HepG2 (cell line): ENCODE data around the gene ATP2A2. TPM values are rescaled to one million over a fixed set of nuclear protein-coding genes. Genes with fewer than 3 reads are reported as not detected.

ENCODE experiments used
- AGO2 ChIP-seq: fragments of 200-400 bp; formaldehyde crosslinking; optimal IDR thresholded peaks from 2 replicates; pipeline ENCODE3; 2017; ENCODE audit warnings: mild to moderate bottlenecking, low read depth, low read length, moderate library complexity
- ASH2L ChIP-seq: fragments of 300-600, 200-600 bp; sonication (generic); IDR thresholded peaks from 2 replicates; pipeline ENCODE4 v1.7.0; 2017; ENCODE audit warnings: low read depth, mild to moderate bottlenecking, moderate library complexity, mixed read lengths, low read length; ENCODE audit not compliant: insufficient read length
- FOXA3 ChIP-seq: IDR thresholded peaks from 2 replicates; pipeline ENCODE4 v1.6.1; 2016; ENCODE audit warnings: missing genetic modification reagents, missing compliant biosample characterization
- HDAC1 ChIP-seq: sonication (generic); formaldehyde crosslinking; IDR thresholded peaks from 2 replicates; pipeline ENCODE4 v1.5.1; 2020; ENCODE audit warnings: mild to moderate bottlenecking, missing genetic modification reagents
- HIVEP1 ChIP-seq: sonication (generic); formaldehyde crosslinking; IDR thresholded peaks from 2 replicates; pipeline ENCODE4 v1.4.0; 2020; ENCODE audit warnings: mild to moderate bottlenecking, missing genetic modification reagents
- KLF12 ChIP-seq: sonication (generic); formaldehyde crosslinking; IDR thresholded peaks from 2 replicates; pipeline ENCODE4 v1.4.0; 2020; ENCODE audit warnings: missing genetic modification reagents, borderline replicate concordance
- LCORL ChIP-seq, 2 experiments: fragments of 450-650 bp in 1 of 2; sonication (generic) in 1 of 2; formaldehyde crosslinking in 1 of 2; IDR thresholded peaks; 2 replicates each; pipeline versions ENCODE4 v1.5.0 to v1.6.1; 2017 to 2020; ENCODE audit warnings: antibody characterized with exemption in 1 of 2, missing genetic modification reagents in 1 of 2
- PLRG1 ChIP-seq: fragments of 450-650 bp; conservative IDR thresholded peaks from 2 replicates; pipeline ENCODE4 v1.6.1; 2016
- RCOR2 ChIP-seq: IDR thresholded peaks from 2 replicates; pipeline ENCODE4 v1.6.1; 2016; ENCODE audit warnings: missing biosample characterization, missing genetic modification reagents
- ZNF780A ChIP-seq: sonication (generic); formaldehyde crosslinking; IDR thresholded peaks from 2 replicates; pipeline ENCODE4 v1.8.0; 2022; ENCODE audit warnings: mild to moderate bottlenecking, missing genetic modification reagents, moderate library complexity
- ZNF839 ChIP-seq: sonication (generic); formaldehyde crosslinking; IDR thresholded peaks from 2 replicates; pipeline ENCODE4 v1.4.0; 2020; ENCODE audit warnings: missing genetic modification reagents, mild to moderate bottlenecking, borderline replicate concordance
- polyA plus RNA-seq, 8 experiments: library from polyadenylated mRNA; depleted of rRNA in 3 of 8; stranded (reverse) in 7 of 8; unstranded in 1 of 8; fragments of >200 nt; fragmentation: Illumina TruSeq in 4 of 8; extraction: Trizol in 4 of 8; gene quantifications; 2 replicates each; pipeline versions ENCODE4 v1.2.1 to v1.2.3, GENCODE V29; 2011 to 2016; ENCODE audit warnings: low read depth in 4 of 8, missing spikeins in 1 of 8, mixed read lengths in 1 of 8; ENCODE audit not compliant: insufficient read depth in 1 of 8
- total RNA-seq, 5 experiments: library from RNA; depleted of rRNA; stranded (reverse); fragments of >200 nt; fragmentation: Illumina TruSeq; extraction: Trizol; gene quantifications; 2 replicates each; pipeline ENCODE4 v1.2.3, GENCODE V29; 2016; ENCODE audit warnings: low read depth in 1 of 5
- TF ChIP-seq, protein P1 (sequence below): IDR thresholded peaks from 2 replicates; pipeline ENCODE4 v1.6.1; 2016; ENCODE audit warnings: missing compliant biosample characterization, missing genetic modification reagents, borderline replicate concordance
- TF ChIP-seq, protein P2 (sequence below): conservative IDR thresholded peaks from 2 replicates; pipeline ENCODE4 v1.6.1; 2018; ENCODE audit warnings: missing genetic modification reagents
- TF ChIP-seq, protein P3 (sequence below): IDR thresholded peaks from 2 replicates; pipeline ENCODE4 v1.6.1; 2016; ENCODE audit warnings: missing genetic modification reagents, missing compliant biosample characterization
- TF ChIP-seq, protein P4 (sequence below): IDR thresholded peaks from 2 replicates; pipeline ENCODE4 v1.6.1; 2018; ENCODE audit warnings: missing genetic modification reagents
- TF ChIP-seq, protein P5 (sequence below): IDR thresholded peaks from 2 replicates; pipeline ENCODE4 v1.6.1; 2012; ENCODE audit warnings: inconsistent platforms
- TF ChIP-seq, protein P6 (sequence below): sonication (generic); formaldehyde crosslinking; IDR thresholded peaks from 2 replicates; pipeline ENCODE4 v1.9.0; 2021; ENCODE audit warnings: missing genetic modification reagents, borderline replicate concordance
- TF ChIP-seq, protein P7 (sequence below): sonication (generic); formaldehyde crosslinking; IDR thresholded peaks from 2 replicates; pipeline ENCODE4 v1.4.0; 2020; ENCODE audit warnings: missing genetic modification reagents
- TF ChIP-seq, protein P8 (sequence below): sonication (generic); formaldehyde crosslinking; IDR thresholded peaks from 2 replicates; pipeline ENCODE4 v1.8.0; 2023; ENCODE audit warnings: mild to moderate bottlenecking, missing genetic modification reagents

ATP2A2 gene
- total and polyA plus RNA-seq, 2 of the 13 experiments (the other 11 are each of a cell fraction or from before 2014, with no cell fraction given): 35.4 to 85.5 TPM

DNA sequence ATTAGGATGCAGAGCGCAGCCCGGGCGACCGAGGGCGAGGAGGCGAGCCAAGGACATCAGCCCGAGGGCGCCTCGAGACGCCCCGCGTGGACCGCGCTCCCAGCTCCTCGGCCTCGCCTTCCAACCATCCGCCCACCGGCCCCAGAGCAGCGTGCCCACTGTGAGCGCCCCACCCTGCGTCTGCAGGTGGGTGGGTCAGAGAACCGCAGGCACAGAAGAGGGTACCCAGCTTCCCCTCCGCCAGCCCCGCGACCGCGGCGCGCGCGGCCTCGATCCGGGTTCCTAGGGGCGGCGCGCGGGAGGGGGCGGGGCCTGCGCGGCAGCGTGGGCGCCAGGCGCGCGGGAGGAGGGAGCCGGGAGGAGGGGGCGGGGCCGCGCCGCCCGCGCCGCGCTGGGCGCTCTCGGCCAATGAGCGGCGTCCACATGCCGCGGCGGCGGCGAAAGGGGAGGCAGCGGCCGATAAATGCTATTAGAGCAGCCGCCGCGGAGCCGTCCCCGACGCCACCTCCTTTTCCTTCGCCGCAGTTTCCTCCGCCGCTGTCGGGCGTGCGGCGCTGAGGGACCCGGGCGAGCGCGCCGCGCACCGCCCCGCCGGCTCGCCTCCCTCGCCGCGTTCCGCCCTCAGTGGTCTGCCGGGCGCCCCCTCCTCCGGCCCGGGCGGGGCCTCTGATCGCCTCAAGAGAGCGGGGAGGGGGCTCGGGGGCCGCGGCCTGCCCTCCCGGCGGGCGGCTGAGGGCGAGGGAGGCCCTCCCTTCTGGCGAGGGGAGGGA, at the start of gene ATP2A2 (continued):
- TF ChIP-seq, protein P1, sequence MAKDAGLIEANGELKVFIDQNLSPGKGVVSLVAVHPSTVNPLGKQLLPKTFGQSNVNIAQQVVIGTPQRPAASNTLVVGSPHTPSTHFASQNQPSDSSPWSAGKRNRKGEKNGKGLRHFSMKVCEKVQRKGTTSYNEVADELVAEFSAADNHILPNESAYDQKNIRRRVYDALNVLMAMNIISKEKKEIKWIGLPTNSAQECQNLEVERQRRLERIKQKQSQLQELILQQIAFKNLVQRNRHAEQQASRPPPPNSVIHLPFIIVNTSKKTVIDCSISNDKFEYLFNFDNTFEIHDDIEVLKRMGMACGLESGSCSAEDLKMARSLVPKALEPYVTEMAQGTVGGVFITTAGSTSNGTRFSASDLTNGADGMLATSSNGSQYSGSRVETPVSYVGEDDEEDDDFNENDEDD (CRISPR knock-in tag): no peak
- TF ChIP-seq, protein P2, sequence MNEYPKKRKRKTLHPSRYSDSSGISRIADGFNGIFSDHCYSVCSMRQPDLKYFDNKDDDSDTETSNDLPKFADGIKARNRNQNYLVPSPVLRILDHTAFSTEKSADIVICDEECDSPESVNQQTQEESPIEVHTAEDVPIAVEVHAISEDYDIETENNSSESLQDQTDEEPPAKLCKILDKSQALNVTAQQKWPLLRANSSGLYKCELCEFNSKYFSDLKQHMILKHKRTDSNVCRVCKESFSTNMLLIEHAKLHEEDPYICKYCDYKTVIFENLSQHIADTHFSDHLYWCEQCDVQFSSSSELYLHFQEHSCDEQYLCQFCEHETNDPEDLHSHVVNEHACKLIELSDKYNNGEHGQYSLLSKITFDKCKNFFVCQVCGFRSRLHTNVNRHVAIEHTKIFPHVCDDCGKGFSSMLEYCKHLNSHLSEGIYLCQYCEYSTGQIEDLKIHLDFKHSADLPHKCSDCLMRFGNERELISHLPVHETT (CRISPR knock-in tag): 0 out of 2 replicates have a peak, but pooled peaks have one; percentile 27
- TF ChIP-seq LCORL (IDR thresholded peaks at IDR 0.05) (no peak), LCORL (CRISPR knock-in tag; IDR thresholded peaks at IDR 0.05) (peak; percentile 31; the same call in 1 of the 2 replicates), RCOR2 (CRISPR knock-in tag) (no peak), HIVEP1 (peak; percentile 61; the same call in 1 of the 2 replicates), HDAC1 (CRISPR knock-in tag) (peak; percentile 49; the same call in 1 of the 2 replicates), ASH2L (peak; percentile 66), AGO2 (peak; percentile 72), PLRG1 (no peak), KLF12 (CRISPR knock-in tag) (peak; percentile 36; the same call in 1 of the 2 replicates), FOXA3 (CRISPR knock-in tag) (0 out of 2 replicates have a peak, but pooled peaks have one; percentile 14), ZNF780A (peak; percentile 60; the same call in 1 of the 2 replicates), ZNF839 (CRISPR knock-in tag) (no peak)
- TF ChIP-seq, protein P3, sequence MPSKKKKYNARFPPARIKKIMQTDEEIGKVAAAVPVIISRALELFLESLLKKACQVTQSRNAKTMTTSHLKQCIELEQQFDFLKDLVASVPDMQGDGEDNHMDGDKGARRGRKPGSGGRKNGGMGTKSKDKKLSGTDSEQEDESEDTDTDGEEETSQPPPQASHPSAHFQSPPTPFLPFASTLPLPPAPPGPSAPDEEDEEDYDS (CRISPR knock-in tag): peak; percentile 83
- TF ChIP-seq, protein P4, sequence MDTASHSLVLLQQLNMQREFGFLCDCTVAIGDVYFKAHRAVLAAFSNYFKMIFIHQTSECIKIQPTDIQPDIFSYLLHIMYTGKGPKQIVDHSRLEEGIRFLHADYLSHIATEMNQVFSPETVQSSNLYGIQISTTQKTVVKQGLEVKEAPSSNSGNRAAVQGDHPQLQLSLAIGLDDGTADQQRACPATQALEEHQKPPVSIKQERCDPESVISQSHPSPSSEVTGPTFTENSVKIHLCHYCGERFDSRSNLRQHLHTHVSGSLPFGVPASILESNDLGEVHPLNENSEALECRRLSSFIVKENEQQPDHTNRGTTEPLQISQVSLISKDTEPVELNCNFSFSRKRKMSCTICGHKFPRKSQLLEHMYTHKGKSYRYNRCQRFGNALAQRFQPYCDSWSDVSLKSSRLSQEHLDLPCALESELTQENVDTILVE (CRISPR knock-in tag): no peak
- TF ChIP-seq, protein P5, sequence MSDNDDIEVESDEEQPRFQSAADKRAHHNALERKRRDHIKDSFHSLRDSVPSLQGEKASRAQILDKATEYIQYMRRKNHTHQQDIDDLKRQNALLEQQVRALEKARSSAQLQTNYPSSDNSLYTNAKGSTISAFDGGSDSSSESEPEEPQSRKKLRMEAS: peak; percentile 60
- TF ChIP-seq, protein P6, sequence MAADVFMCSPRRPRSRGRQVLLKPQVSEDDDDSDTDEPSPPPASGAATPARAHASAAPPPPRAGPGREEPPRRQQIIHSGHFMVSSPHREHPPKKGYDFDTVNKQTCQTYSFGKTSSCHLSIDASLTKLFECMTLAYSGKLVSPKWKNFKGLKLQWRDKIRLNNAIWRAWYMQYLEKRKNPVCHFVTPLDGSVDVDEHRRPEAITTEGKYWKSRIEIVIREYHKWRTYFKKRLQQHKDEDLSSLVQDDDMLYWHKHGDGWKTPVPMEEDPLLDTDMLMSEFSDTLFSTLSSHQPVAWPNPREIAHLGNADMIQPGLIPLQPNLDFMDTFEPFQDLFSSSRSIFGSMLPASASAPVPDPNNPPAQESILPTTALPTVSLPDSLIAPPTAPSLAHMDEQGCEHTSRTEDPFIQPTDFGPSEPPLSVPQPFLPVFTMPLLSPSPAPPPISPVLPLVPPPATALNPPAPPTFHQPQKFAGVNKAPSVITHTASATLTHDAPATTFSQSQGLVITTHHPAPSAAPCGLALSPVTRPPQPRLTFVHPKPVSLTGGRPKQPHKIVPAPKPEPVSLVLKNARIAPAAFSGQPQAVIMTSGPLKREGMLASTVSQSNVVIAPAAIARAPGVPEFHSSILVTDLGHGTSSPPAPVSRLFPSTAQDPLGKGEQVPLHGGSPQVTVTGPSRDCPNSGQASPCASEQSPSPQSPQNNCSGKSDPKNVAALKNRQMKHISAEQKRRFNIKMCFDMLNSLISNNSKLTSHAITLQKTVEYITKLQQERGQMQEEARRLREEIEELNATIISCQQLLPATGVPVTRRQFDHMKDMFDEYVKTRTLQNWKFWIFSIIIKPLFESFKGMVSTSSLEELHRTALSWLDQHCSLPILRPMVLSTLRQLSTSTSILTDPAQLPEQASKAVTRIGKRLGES (CRISPR knock-in tag): peak; percentile 21; the same call in 1 of the 2 replicates
- TF ChIP-seq, protein P7, sequence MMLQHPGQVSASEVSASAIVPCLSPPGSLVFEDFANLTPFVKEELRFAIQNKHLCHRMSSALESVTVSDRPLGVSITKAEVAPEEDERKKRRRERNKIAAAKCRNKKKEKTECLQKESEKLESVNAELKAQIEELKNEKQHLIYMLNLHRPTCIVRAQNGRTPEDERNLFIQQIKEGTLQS (CRISPR knock-in tag): peak; percentile 51; the same call in 1 of the 2 replicates
- TF ChIP-seq, protein P8, sequence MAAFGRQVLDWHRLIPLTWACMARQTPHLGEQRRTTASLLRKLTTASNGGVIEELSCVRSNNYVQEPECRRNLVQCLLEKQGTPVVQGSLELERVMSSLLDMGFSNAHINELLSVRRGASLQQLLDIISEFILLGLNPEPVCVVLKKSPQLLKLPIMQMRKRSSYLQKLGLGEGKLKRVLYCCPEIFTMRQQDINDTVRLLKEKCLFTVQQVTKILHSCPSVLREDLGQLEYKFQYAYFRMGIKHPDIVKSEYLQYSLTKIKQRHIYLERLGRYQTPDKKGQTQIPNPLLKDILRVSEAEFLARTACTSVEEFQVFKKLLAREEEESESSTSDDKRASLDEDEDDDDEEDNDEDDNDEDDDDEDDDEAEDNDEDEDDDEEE (CRISPR knock-in tag): peak; percentile 79; the same call in 1 of the 2 replicates
